GM18517 (cell line): ENCODE data around the gene DPP6.
"Not testable (repeated sequence)": the region's sequence is repeated elsewhere in the genome, so short reads cannot be mapped to it uniquely, and the experiment has no call there.

Source experiments
- ATAC-seq: cut with Tn5 transposase; IDR thresholded peaks from one replicate; pipeline ENCODE4 v1.9.1; 2021; ENCODE audit warnings: mild to moderate bottlenecking, moderate library complexity; ENCODE audit not compliant: unreplicated experiment

Gene DPP6

GRCh38 chr7:154051643-154052529 lies at the start of gene DPP6:
DPP6 (plus strand) TSS chr7:154052398.
- not testable (repeated sequence) for ATAC-seq

GRCh38 chr7:154009423-154009911 lies 42.7 kb upstream of the DPP6 start:
- not testable (repeated sequence) for ATAC-seq

GRCh38 chr7:154010726-154011568 lies 41.3 kb upstream of the DPP6 start:
- not testable (repeated sequence) for ATAC-seq

- ATAC-seq: not testable (repeated sequence)
Measured at GRCh38 chr7:154012800-154013199, 39.4 kb upstream of the DPP6 start.

- not testable (repeated sequence) for ATAC-seq
Measured at GRCh38 chr7:154015636-154016035, 36.6 kb upstream of the DPP6 start.

GRCh38 chr7:154018354-154018753 lies 33.8 kb upstream of the DPP6 start:
- ATAC-seq: not testable (repeated sequence)

GRCh38 chr7:154027805-154028204 lies 24.4 kb upstream of the DPP6 start:
- ATAC-seq: not testable (repeated sequence)

GRCh38 chr7:154030476-154031080 lies 21.6 kb upstream of the DPP6 start:
- ATAC-seq: not testable (repeated sequence)

GRCh38 chr7:154039466-154040165 lies 12.6 kb upstream of the DPP6 start:
- not testable (repeated sequence) for ATAC-seq

- ATAC-seq: not testable (repeated sequence)
Measured at GRCh38 chr7:154050394-154050793, 1.8 kb upstream of the DPP6 start.

- ATAC-seq: not testable (repeated sequence)
Measured at GRCh38 chr7:154051006-154051642, 1.1 kb upstream of the DPP6 start.

GRCh38 chr7:154052530-154053252 lies 493 bp downstream of the DPP6 start:
- ATAC-seq: not testable (repeated sequence)

GRCh38 chr7:154053466-154054312 lies 1.5 kb downstream of the DPP6 start:
- ATAC-seq: not testable (repeated sequence)

- not testable (repeated sequence) for ATAC-seq
Measured at GRCh38 chr7:154054664-154055063, 2.5 kb downstream of the DPP6 start.

- ATAC-seq: not testable (repeated sequence)
Measured at GRCh38 chr7:154055491-154056106, 3.4 kb downstream of the DPP6 start.

- ATAC-seq: not testable (repeated sequence)
Measured at GRCh38 chr7:154058783-154059182, 6.6 kb downstream of the DPP6 start.

- ATAC-seq: not testable (repeated sequence)
Measured at GRCh38 chr7:154060551-154060950, 8.4 kb downstream of the DPP6 start.

- ATAC-seq: not testable (repeated sequence)
Measured at GRCh38 chr7:154071833-154072232, 19.6 kb downstream of the DPP6 start.
